Effector memory CD8-positive, alpha-beta T cell (primary cell): ENCODE results near the gene OR52L1.

Experiments
- ATAC-seq: fragments of 150-1000 bp; cut with Tn5 transposase; replicated peaks from 2 replicates; pipeline ENCODE4 v1.10.0; 2021; ENCODE audit warnings: mild to moderate bottlenecking, moderate library complexity
- DNase-seq, 3 experiments: peaks; one replicate each; pipeline ENCODE4 v3.0.0; 2021
- H3K27ac Mint-ChIP-seq, 2 donors: one replicate each; pipeline ENCODE4 v1.8.0; 2022; ENCODE audit warnings: mild to moderate bottlenecking in 2 of 2, mixed read lengths in 2 of 2, moderate library complexity in 2 of 2
- H3K27me3 Mint-ChIP-seq, 2 donors: one replicate each; pipeline ENCODE4 v1.8.0; 2022; ENCODE audit warnings: mixed read lengths in 2 of 2
- H3K36me3 Mint-ChIP-seq: one replicate; pipeline ENCODE4 v1.8.0; 2022; ENCODE audit warnings: mild to moderate bottlenecking, moderate library complexity, mixed read lengths; ENCODE audit not compliant: insufficient read depth
- H3K4me1 Mint-ChIP-seq, 2 donors: one replicate each; pipeline ENCODE4 v1.8.0; 2022; ENCODE audit warnings: low read depth in 2 of 2, mixed read lengths in 2 of 2
- H3K4me3 Mint-ChIP-seq, 2 donors: one replicate each; pipeline ENCODE4 v1.8.0; 2022; ENCODE audit warnings: mild to moderate bottlenecking in 2 of 2, mixed read lengths in 2 of 2, moderate library complexity in 2 of 2
- H3K9me3 Mint-ChIP-seq, 2 donors: one replicate each; pipeline ENCODE4 v1.8.0; 2022; ENCODE audit warnings: mixed read lengths in 2 of 2
- total RNA-seq, 9 experiments: gene quantifications; one replicate each; lab custom pipeline; 2026; lab: John Stamatoyannopoulos, UW

OR52L1 gene
- 0 reads per million in 9 experiments for total RNA-seq

DNA sequence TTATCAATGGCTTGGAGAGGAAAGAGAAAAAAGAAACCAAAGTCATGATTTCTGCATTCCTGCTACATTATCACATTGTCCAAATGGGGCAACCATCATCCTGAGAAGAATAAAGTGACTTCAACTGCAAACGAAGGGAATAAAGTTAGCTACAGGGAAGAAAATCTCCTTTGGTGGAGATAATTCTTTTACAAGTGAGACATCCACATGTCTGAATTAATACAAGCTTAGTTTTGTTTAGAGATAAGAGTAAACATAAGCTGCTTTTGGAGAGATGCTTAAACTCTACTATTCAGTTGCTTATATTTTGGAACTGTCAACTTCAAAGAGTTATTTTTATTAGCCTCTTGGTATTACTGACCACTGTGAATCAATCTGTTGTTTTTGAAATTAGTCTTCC, at the start of gene OR52L1:
Gene OR52L1 (minus strand): TSS at position 101 of the 400 bp plus-strand sequence. CDS start 55 bp downstream, at position 46.
- Mint-ChIP-seq H3K27ac (no peak within 1 kb of the TSS), H3K36me3 (no peaks in the 10 kb centered on the region), H3K9me3 (no peaks in the 10 kb centered on the region), H3K4me3 (no peak within 1 kb of the TSS), H3K4me1 (peaks cover 0 to 4% of the 10 kb centered on the region in 2 donors), H3K27me3 (peaks cover 55 to 60% of the 10 kb centered on the region in 2 donors)
- ATAC-seq (no peak), DNase-seq (no peak)

DNA sequence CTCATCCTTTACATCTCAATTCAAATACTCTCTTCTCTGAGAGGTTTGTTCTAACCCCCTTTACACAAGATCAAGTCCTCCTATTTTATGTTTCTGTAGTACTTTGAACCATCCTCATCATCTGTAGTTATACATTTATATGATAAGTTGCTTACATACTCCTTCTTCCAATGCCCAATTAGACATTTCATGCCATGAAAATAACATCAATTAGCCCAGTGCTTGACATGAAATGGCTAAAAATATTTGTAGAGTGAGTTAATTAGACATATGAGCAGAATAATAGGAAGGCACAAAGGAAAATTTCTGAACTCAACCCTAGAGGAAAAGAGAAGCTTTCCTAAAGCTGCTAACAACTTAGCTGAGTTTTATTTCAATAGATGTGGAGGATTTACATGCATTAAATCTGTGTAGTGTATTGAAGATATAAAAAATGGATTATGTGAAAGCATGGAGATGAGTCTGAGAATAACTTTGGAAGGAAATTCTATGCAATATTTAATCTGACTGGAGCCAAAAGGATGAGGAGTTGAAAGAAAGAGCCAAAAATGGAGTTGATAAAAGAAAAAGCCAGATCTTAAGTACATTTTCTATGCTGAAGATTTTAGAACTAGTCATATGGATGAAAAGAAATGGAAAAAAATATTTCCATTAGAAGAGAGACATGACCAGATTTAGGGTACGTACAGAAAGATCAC, 44.1 kb upstream of the OR52L1 start, which contains the start of gene OR56A1:
Gene OR56A1 (minus strand): TSS at position 51 of the 698 bp plus-strand sequence. CDS start 3,066 bp downstream, outside the sequence.
- no peaks in the 10 kb centered on the region for H3K4me1 Mint-ChIP-seq
- ATAC-seq, result no peak

DNA sequence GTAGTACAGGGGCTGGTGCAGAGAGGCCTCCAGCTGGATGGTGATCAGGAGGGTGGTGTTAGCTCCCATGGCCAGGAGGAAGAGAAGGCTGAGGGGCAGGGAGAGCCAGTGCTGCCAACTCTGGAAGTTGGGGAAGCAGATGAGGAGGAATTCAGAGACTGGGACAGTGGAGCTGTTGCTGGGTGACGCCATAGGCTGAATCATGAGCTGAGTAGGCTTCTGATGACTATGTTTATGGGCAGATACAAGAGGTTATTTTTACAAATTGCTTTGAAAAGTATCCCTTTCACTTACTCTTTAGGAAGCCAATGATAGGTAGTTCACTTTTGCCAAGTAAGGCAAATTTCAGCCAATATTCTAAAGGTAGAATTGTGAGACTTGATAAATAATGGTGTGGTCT, 40.7 kb upstream of the OR52L1 start:
- Mint-ChIP-seq H3K36me3 (no peaks in the 10 kb centered on the region), H3K9me3 (no peaks in the 10 kb centered on the region), H3K27ac (no peak overlapping the region), H3K27me3 (peaks cover 25 to 32% of the 10 kb centered on the region in 2 donors), H3K4me3 (no peak overlapping the region), H3K4me1 (no peaks in the 10 kb centered on the region)
- DNase-seq, result no peak
- no peak for ATAC-seq

More for the DNA sequence above, 44.1 kb upstream of the OR52L1 start, which contains the start of gene OR56A1:
- no peak within 1 kb of the TSS for H3K27ac Mint-ChIP-seq
- no peaks in the 10 kb centered on the region for H3K9me3 Mint-ChIP-seq
- no peaks in the 10 kb centered on the region for H3K36me3 Mint-ChIP-seq
- DNase-seq, result no peak
- H3K4me3 Mint-ChIP-seq, result no peak within 1 kb of the TSS
- H3K27me3 Mint-ChIP-seq, result peaks cover 14 to 20% of the 10 kb centered on the region in 2 donors

DNA sequence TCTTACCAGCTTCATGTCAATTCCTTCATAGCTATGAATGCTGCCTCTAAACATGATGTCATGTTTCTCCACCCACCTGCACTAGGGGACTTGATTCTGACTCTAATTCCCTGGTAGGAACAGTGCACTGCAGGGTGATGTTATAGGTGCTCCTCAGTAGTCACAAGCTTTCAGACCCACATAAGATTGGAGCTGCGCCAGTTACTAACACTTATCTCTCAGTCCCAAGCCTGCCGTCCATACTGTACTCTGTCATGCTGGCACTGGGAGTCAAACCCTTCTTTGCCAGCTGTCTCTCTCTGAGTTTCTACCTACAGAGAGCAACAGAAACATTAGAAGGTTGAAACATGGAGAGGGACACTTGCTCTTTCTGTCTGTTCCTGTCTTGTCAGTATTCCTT, 38.3 kb upstream of the OR52L1 start:
- DNase-seq (no peak), ATAC-seq (no peak)
- Mint-ChIP-seq H3K27ac (no peak overlapping the region), H3K9me3 (no peaks in the 10 kb centered on the region), H3K27me3 (peaks cover 25 to 38% of the 10 kb centered on the region in 2 donors), H3K4me1 (no peaks in the 10 kb centered on the region), H3K36me3 (no peaks in the 10 kb centered on the region), H3K4me3 (no peak overlapping the region)

DNA sequence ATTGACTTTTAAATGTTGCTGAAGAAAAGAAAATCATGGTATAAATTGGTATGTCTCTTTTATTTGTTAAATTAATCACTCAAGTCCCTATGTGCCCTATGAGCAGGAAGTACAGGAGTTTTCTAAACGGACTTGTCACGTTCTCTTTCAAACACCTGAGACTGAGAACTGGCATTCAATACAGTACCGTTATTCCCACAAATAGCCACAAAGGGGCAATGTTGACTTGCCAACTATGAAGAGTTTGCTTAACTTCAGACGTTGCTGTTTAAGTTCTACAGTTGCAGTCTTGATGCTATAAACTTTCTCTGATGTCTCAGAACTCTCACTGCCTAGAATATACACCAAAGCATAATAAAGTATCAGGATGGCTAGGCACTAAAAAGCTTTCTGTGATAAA, 36.2 kb upstream of the OR52L1 start:
- Mint-ChIP-seq H3K4me3 (no peak overlapping the region), H3K27ac (no peak overlapping the region), H3K9me3 (no peaks in the 10 kb centered on the region), H3K27me3 (peaks cover 25 to 43% of the 10 kb centered on the region in 2 donors), H3K4me1 (no peaks in the 10 kb centered on the region), H3K36me3 (no peaks in the 10 kb centered on the region)
- DNase-seq, result peak; percentile 37 to 41 (median 40)
- peak; percentile 72 for ATAC-seq

DNA sequence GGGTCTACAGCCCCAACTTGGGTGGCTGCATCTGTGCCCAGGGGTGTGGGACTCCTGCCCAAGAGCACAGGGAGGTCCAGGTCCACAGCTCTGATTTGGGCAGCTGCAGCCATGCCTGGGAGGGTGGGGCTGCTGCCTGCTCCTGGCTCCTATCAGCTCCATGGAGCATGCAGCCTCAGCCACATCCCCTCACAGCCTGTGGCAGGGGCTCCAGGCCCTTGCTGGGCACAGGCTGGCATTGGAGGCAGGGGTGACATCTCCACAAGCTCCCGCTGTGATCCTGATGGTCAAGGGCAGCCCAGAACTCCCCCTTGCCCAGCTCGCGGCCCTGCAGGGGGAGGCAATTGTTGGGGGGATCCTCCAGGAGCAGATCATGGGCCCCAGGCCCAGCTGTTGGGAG, 26.3 kb upstream of the OR52L1 start:
- ATAC-seq (no peak), DNase-seq (no peak)
- Mint-ChIP-seq H3K36me3 (no peaks in the 10 kb centered on the region), H3K9me3 (no peaks in the 10 kb centered on the region), H3K27me3 (peaks cover 40 to 53% of the 10 kb centered on the region in 2 donors), H3K4me3 (no peak overlapping the region), H3K27ac (no peak overlapping the region), H3K4me1 (no peaks in the 10 kb centered on the region)

DNA sequence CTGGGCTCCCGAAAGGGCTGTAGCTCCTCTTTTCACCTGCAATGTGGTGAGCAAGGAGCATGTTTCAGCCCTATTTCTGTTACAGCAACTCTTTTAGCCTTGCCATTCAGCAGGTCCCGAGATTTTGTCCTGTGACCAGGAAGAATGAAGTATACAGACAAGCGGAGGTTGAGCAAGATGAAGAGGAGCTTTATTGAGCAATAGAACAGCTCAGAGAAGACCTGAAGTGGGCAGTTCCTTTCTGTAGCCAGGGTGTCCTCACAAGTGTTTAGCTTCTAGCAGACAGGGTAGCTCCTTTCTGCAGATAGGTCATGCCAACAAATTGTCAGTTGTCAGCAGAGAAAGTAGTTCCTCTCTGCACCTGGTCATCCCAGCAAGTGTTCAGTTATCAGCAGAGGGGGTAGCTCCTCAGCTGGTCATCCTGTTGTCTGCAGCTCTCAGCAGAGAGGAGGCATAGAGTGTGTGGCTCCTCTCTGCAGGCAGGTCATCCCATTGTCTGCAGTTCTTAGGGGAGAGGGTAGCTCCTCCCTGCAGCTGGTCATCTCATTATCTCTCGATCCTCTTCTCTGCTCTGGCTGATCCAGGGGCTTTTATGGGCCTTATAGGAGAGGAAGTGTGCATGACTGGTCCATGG, 25.4 kb upstream of the OR52L1 start:
- ATAC-seq (no peak), DNase-seq (no peak)
- Mint-ChIP-seq H3K4me3 (no peak overlapping the region), H3K4me1 (no peaks in the 10 kb centered on the region), H3K27me3 (peaks cover 36 to 53% of the 10 kb centered on the region in 2 donors), H3K9me3 (no peaks in the 10 kb centered on the region), H3K27ac (no peak overlapping the region), H3K36me3 (no peaks in the 10 kb centered on the region)

DNA sequence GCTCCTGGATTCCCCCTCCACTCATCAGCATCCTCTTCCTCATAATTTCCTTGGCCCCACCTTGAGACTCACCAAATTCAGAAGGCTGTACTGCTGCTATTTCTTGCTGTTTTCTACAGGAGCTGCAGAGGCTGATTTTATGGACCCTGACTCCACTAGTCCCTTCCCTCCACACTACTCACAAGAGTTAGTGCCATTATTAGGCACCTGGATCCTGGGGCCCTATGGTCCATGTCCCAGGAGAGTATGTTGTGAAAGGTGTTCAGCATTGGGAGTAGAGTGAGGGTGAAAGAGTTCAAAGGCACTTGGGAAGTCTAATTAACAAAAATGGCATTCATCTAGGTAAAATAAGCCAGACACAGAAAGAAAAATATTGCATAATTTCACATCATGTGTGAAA, 20.1 kb upstream of the OR52L1 start, which contains the start of gene OR56A4:
Gene OR56A4 (minus strand): TSS at position 101 of the 400 bp plus-strand sequence. CDS start 3,954 bp downstream, outside the sequence.
- Mint-ChIP-seq H3K4me1 (peaks cover 0 to 4% of the 10 kb centered on the region in 2 donors), H3K4me3 (no peak within 1 kb of the TSS), H3K27me3 (peaks cover 36% of the 10 kb centered on the region in 2 donors), H3K9me3 (no peaks in the 10 kb centered on the region), H3K27ac (no peak within 1 kb of the TSS), H3K36me3 (no peaks in the 10 kb centered on the region)
- DNase-seq (no peak), ATAC-seq (no peak)

DNA sequence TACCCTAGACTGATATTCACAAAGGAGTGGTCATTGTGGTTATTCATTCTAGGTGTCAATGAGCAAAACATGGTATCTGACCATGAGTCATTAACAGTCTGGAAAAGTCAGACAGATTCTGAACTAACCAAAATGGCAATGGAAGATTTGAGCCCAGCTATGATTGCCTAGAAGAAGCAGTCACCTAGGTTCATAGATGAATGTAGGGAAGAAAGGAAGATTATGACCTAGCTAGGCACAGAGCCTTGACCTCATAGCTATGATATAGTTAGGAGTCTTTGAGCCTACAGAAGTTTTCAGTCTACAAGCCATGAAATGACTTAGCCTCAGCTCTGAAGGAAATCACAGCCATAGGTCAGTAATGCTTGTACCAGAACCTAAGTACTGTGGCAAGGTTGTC, 19.6 kb upstream of the OR52L1 start:
- no peak overlapping the region for H3K27ac Mint-ChIP-seq
- H3K4me1 Mint-ChIP-seq, result peaks cover 0 to 4% of the 10 kb centered on the region in 2 donors
- H3K4me3 Mint-ChIP-seq, result no peak overlapping the region
- DNase-seq (no peak), ATAC-seq (no peak)
- H3K9me3 Mint-ChIP-seq, result no peaks in the 10 kb centered on the region
- peaks cover 32 to 36% of the 10 kb centered on the region in 2 donors for H3K27me3 Mint-ChIP-seq
- no peaks in the 10 kb centered on the region for H3K36me3 Mint-ChIP-seq

DNA sequence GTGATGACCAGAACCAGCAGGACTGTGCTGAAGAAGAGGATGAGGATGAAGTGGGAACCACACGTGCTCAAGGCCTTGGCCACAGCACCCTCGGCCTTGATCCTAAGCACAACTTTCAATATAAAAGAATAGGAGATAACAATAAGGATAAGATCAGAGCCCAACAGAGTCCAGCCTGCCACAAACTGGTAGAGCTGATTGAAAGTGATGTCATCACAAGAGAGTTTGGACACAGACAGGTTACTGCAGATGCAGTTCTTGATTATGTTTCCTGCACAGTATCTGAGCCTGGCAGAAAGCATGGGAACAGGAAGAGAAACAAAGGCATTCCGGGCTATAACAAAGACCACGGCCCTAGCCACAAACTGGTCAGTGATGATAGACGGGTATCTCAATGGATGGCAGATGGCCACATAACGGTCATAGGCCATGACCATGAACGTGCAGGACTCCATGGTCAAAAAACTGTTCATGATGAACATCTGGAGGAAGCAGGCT, 15.5 kb upstream of the OR52L1 start:
- DNase-seq (no peak), ATAC-seq (no peak)
- H3K27ac Mint-ChIP-seq, result no peak overlapping the region
- H3K36me3 Mint-ChIP-seq, result no peaks in the 10 kb centered on the region
- H3K4me1 Mint-ChIP-seq, result peaks cover 0 to 4% of the 10 kb centered on the region in 2 donors
- no peaks in the 10 kb centered on the region for H3K9me3 Mint-ChIP-seq
- H3K27me3 Mint-ChIP-seq, result peaks cover 21 to 30% of the 10 kb centered on the region in 2 donors
- H3K4me3 Mint-ChIP-seq, result no peak overlapping the region

DNA sequence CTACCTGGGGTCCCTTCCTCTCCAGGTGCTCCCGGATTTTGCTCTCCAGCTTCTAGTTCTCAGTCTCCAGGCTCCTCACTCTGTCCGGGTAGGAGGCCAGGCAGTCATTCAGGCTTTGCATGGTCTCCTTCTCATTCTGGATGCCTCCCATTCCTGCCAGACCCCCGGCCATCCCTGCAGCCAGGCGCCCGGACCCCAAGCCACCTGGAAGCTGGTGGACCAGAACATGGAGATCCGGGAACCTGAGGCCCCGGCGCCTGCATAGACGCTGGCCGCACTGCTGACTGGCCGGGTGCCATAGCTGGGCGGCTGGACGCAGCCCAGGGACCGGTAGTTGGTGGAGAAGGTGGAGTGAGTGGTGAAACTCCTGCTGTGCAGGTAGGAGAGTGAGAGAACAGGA, 8.0 kb upstream of the OR52L1 start:
- Mint-ChIP-seq H3K27ac (no peak overlapping the region), H3K27me3 (peaks cover 14 to 25% of the 10 kb centered on the region in 2 donors), H3K4me3 (no peak overlapping the region), H3K4me1 (no peaks in the 10 kb centered on the region), H3K9me3 (no peaks in the 10 kb centered on the region), H3K36me3 (no peaks in the 10 kb centered on the region)
- DNase-seq (no peak), ATAC-seq (no peak)

DNA sequence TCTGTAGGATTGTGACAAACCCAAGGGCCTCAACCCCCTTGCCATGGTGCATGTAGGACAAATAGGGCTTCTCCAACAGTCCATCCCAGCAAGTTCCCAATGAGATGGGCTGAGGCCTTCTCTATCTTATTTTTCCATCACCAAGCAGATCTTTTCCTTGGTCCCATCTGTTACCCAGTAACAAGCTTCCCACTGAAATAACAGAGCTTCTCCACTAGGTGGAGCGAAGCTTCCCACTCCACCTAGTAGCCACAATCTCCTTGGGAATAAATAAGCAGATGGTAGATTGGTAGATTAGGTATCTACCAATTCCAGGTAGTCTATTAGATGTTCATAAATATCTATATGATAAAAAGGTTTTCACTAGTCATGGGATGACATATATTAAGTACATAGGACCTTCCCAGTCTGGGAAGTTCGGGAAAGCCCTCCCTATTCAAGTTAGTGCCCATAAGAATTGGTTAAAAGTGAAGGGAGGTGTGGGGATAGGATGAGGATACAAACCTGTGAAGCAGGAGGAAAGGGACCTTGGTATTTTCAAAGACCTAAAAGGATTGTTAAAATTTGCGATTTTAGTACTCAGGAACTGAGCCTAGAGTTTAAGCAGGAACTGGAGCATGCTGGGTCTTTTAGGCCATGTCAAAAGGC, 5.9 kb upstream of the OR52L1 start:
- no peak overlapping the region for H3K4me3 Mint-ChIP-seq
- no peaks in the 10 kb centered on the region for H3K4me1 Mint-ChIP-seq
- ATAC-seq (no peak), DNase-seq (no peak)
- H3K9me3 Mint-ChIP-seq, result no peaks in the 10 kb centered on the region
- H3K36me3 Mint-ChIP-seq, result no peaks in the 10 kb centered on the region
- peaks cover 17 to 28% of the 10 kb centered on the region in 2 donors for H3K27me3 Mint-ChIP-seq
- no peak overlapping the region for H3K27ac Mint-ChIP-seq

DNA sequence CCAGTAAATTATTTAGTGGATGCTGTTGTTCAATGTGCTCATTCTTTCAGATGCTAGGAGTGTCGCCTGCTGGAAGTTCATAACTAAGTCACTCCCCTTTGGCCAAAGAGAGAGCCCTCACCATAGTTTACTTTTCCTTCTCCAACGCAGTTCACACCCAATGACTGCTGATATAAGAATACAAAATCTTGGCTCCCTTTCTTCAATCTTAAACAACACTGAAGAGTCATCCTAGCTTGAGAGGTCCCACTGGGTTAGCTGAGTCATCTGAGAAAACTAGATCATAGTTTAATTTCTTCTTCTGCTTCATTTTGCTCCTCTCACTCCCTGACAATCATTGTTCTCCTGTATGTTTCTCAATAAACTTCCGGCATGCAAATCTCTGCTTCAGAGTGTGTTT, 5.4 kb upstream of the OR52L1 start:
- Mint-ChIP-seq H3K36me3 (no peaks in the 10 kb centered on the region), H3K4me3 (no peak overlapping the region), H3K9me3 (no peaks in the 10 kb centered on the region), H3K27ac (no peak overlapping the region), H3K4me1 (no peaks in the 10 kb centered on the region), H3K27me3 (peaks cover 23 to 33% of the 10 kb centered on the region in 2 donors)
- DNase-seq (no peak), ATAC-seq (no peak)
